ENCODE data around the gene PRDX4.

DNA sequence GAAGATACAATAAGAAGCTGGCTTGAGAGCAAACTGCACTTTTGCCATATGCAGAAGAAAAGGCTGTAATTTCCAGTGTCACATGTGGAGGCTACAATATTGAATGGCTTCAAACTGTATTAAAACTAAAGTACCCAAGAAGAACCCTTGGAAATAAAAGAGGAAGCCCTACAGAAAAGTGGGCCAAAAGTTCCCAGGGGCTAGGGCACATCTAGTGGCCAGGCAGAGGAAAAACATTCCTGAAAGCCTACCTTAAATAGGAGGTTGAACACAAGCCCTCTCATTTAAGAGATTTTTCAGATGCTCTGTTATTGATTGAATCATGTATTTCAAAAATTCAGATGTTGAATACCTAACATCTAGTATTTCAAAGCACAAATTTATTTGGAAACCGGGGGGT lies 40.6 kb upstream of the PRDX4 start:
- TF ChIP-seq CREM (IDR thresholded peaks at IDR 0.05; ENCODE audit: low read depth) (no peak), EZH2 (IDR thresholded peaks at IDR 0.05; ENCODE audit: borderline replicate concordance, control insufficient read depth, low read depth, low read length) (no peak), ATF3 (IDR thresholded peaks at IDR 0.05; ENCODE audit: borderline replicate concordance, extremely low read depth, low read depth, low read length) (no peak), CEBPZ (IDR thresholded peaks at IDR 0.05; ENCODE audit: low read depth, low read length) (no peak)

Data from GM12878 (cell line).